Adipose tissue (tissue), 3 donors: ENCODE results near the gene SNX20. TPM values are rescaled to one million over a fixed set of nuclear protein-coding genes. Genes with fewer than 3 reads are reported as not detected.

ENCODE experiments used
- H3K27ac ChIP-seq: one replicate; pipeline ENCODE4 v1.5.1; 2013; ENCODE audit warnings: low read depth, low read length
- WGBS, 3 donors: extraction: QIAGEN DNeasy Blood & Tissue Kit; methylation state at CpG; one replicate each; pipeline ENCODE4 v1.1.7; 2013; 5-methylcytosine and 5-hydroxymethylcytosine counted together
- polyA plus RNA-seq, 3 donors: library from polyadenylated mRNA; stranded (reverse); fragments of 200-250 nt; gene quantifications; one replicate each; pipeline ENCODE4 v1.2.3, GENCODE V29; 2013
- donor health status: healthy with polysubstance abuse.
- donor health status: Bipolar disorder and iron deficiency.
- donor health status: healthy.

SNX20 gene
- polyA plus RNA-seq, 3 donors = 0.35 to 3.8 (median 1.8) TPM

GRCh38 chr16:50643192-50643591 is 37.9 kb downstream of the SNX20 start:
- WGBS, 3 donors = 66 to 84% (median 84%) methylated on average over 4 of the region's 4 CpGs
- H3K27ac ChIP-seq = no peak overlapping the region

- no peak overlapping the region for H3K27ac ChIP-seq
- WGBS, 3 donors = 92 to 96% (median 95%) methylated on average over 5 of the region's 5 CpGs
Observed at GRCh38 chr16:50642349-50642748, 38.8 kb downstream of the SNX20 start.

- WGBS, 3 donors = 92 to 94% (median 93%) methylated on average over 4 of the region's 4 CpGs
- H3K27ac ChIP-seq = no peak overlapping the region
Observed at GRCh38 chr16:50641818-50642187, 39.3 kb downstream of the SNX20 start.

GRCh38 chr16:50640919-50641817 is 39.9 kb downstream of the SNX20 start:
- no peak overlapping the region for H3K27ac ChIP-seq
- 76 to 91% (median 78%) methylated on average over 15 of the region's 15 CpGs for WGBS, 3 donors

GRCh38 chr16:50640391-50640790 is 40.7 kb downstream of the SNX20 start:
- 89 to 94% (median 92%) methylated on average over 1 of the region's 1 CpG for WGBS, 3 donors
- H3K27ac ChIP-seq = no peak overlapping the region

- WGBS, 3 donors = 82 to 85% (median 83%) methylated on average over 8 of the region's 8 CpGs
- H3K27ac ChIP-seq = no peak overlapping the region
Observed at GRCh38 chr16:50638816-50639670, 42.1 kb downstream of the SNX20 start.

GRCh38 chr16:50637716-50638602 is 43.2 kb downstream of the SNX20 start:
- H3K27ac ChIP-seq = no peak overlapping the region
- 80 to 86% (median 82%) methylated on average over 13 of the region's 13 CpGs for WGBS, 3 donors

- 89 to 95% (median 89%) methylated on average over 10 of the region's 10 CpGs for WGBS, 3 donors
- no peak overlapping the region for H3K27ac ChIP-seq
Observed at GRCh38 chr16:50636753-50637374, 44.2 kb downstream of the SNX20 start.

GRCh38 chr16:50635505-50636392 is 45.4 kb downstream of the SNX20 start:
- H3K27ac ChIP-seq = no peak overlapping the region
- 60 to 80% (median 62%) methylated on average over 17 of the region's 17 CpGs for WGBS, 3 donors

GRCh38 chr16:50634947-50635346 is 46.2 kb downstream of the SNX20 start:
- 77 to 96% (median 83%) methylated on average over 1 of the region's 1 CpG for WGBS, 3 donors
- H3K27ac ChIP-seq = no peak overlapping the region

- 89 to 91% (median 89%) methylated on average over 7 of the region's 7 CpGs for WGBS, 3 donors
- H3K27ac ChIP-seq = no peak overlapping the region
Observed at GRCh38 chr16:50634090-50634489, 47.0 kb downstream of the SNX20 start.

- WGBS, 3 donors = 94% methylated on average over 30 of the region's 30 CpGs
Observed at GRCh38 chr16:50632927-50633800, 47.9 kb downstream of the SNX20 start.

GRCh38 chr16:50631985-50632576 is 49.0 kb downstream of the SNX20 start:
- WGBS, 3 donors = 92 to 95% (median 92%) methylated on average over 22 of the region's 22 CpGs
- no peak overlapping the region for H3K27ac ChIP-seq

More at GRCh38 chr16:50632927-50633800, 47.9 kb downstream of the SNX20 start:
- no peak overlapping the region for H3K27ac ChIP-seq

GRCh38 chr16:50631249-50631984 is 49.7 kb downstream of the SNX20 start:
- no peak overlapping the region for H3K27ac ChIP-seq
- 70 to 82% (median 76%) methylated on average over 8 of the region's 8 CpGs for WGBS, 3 donors

- WGBS, 3 donors = 93 to 97% (median 96%) methylated on average over 11 of the region's 11 CpGs
- no peak overlapping the region for H3K27ac ChIP-seq
Observed at GRCh38 chr16:50630394-50631020, 50.6 kb downstream of the SNX20 start.
